Pancreas (tissue), 10 donors: Measurements from ENCODE around the gene ZSCAN2. TPM values are rescaled to one million over a fixed set of nuclear protein-coding genes. Genes with fewer than 3 reads are reported as not detected.
A peak's percentile ranks its signal among the peaks of the same experiment; 100 is the strongest.

ENCODE experiments used
- ATAC-seq, 4 donors: fragments of 200-7000 bp; cut with Tn5 transposase; one replicate each; pipeline versions ENCODE4 v1.8.0 to v1.9.1; 2020; ENCODE audit warnings: mild to moderate bottlenecking in 4 of 4, moderate library complexity in 4 of 4
- DNase-seq, 6 donors: peaks; one replicate each; pipeline ENCODE4 v3.0.0-alpha.2; 2020
- FAIRE-seq: peaks from 2 replicates; lab custom pipeline; 2012; peaks lifted over from hg19 to GRCh38; lab: Jason Lieb, UNC
- H3K27ac ChIP-seq, 4 donors: fragments of 200-600 bp; sonication (generic); 1 replicate in 3 of 4; 2 replicates in 1 of 4; pipeline versions ENCODE4 v1.5.0 to v1.8.0; 2020
- H3K27me3 ChIP-seq, 4 donors: fragments of 200-600 bp; one replicate each; pipeline ENCODE4 v1.8.0; 2021
- H3K36me3 ChIP-seq, 3 donors: fragments of 200-600 bp; sonication (generic) in 1 of 3; one replicate each; pipeline versions ENCODE4 v1.5.0 to v1.8.0; 2020 to 2021
- H3K4me1 ChIP-seq, 3 donors: fragments of 200-600 bp; one replicate each; pipeline ENCODE4 v1.8.0; 2021
- H3K4me3 ChIP-seq, 4 donors: fragments of 200-600 bp; sonication (generic) in 2 of 4; one replicate each; pipeline versions ENCODE4 v1.5.0 to v1.8.0; 2020 to 2021
- H3K9me3 ChIP-seq, 4 donors: fragments of 200-600 bp; one replicate each; pipeline ENCODE4 v1.8.0; 2021
- CTCF ChIP-seq, 4 donors: fragments of 200-600 bp; sonication (generic) in 3 of 4; IDR thresholded peaks; one replicate each; pipeline versions ENCODE4 v1.5.0 to v1.8.0; 2021; ENCODE audit warnings: antibody characterized with exemption in 4 of 4
- WGBS, 2 donors: extraction: QIAGEN DNeasy Blood & Tissue Kit; methylation state at CpG; one replicate each; pipeline ENCODE4 v1.1.7; 2013; 5-methylcytosine and 5-hydroxymethylcytosine counted together
- intact Hi-C, 3 donors: fragments of 100-400 bp; cut with DNase I; formaldehyde crosslinking; loops; one replicate each; pipeline versions ENCODE4 v1.11.1 to v1.14.2; 2022
- polyA plus RNA-seq, 2 donors: library from polyadenylated mRNA; stranded (reverse); fragments of 200-250 nt; gene quantifications; one replicate each; pipeline ENCODE4 v1.2.3, GENCODE V29; 2013
- total RNA-seq, 6 donors: library from RNA; stranded (reverse); fragmentation: NEBNext Ultra II Directional in 4 of 6; extraction: Animal tissue kit (Norgen Biotek cat#: 25700) in 4 of 6; gene quantifications; one replicate each; pipeline versions ENCODE4 v1.2.1 to v1.2.4, GENCODE V29; 2021 to 2023
- donor health status: healthy with polysubstance abuse.
- donor health status: DM: no; HTN: no; CAD: no; lungs with moderate emphysema.
- donor health status: DM: no; HTN: no; CAD: no.
- donor health status: control.
- donor health status: control.
- donor health status: Bipolar disorder and iron deficiency.
- donor health status: DM: yes; HTN: yes; CAD: no.
- donor health status: DM: no; HTN: no; CAD: no.
- donor health status: DM: no; HTN: no; CAD: no.
- donor health status: DM: yes; HTN: yes; CAD: no.

The ZSCAN2 gene
- total and polyA plus RNA-seq, 8 donors = 5.5 to 15.4 (median 11.9) TPM

GRCh38 chr15:84609818-84610525 lies 9.2 kb downstream of the ZSCAN2 start:
- FAIRE-seq = no peak
- no peaks in the 10 kb centered on the region for H3K36me3 ChIP-seq
- intact Hi-C loops = no loop called here
- H3K4me1 ChIP-seq = peaks cover 12 to 36% (median 19%) of the 10 kb centered on the region in 3 donors
- 47 to 53% methylated on average over 11 of the region's 11 CpGs for WGBS, 2 donors
- TF ChIP-seq CTCF (IDR thresholded peaks at IDR 0.05) = no peak
- H3K4me3 ChIP-seq = no peak overlapping the region
- no peaks in the 10 kb centered on the region for H3K9me3 ChIP-seq
- H3K27me3 ChIP-seq = no peaks in the 10 kb centered on the region
- H3K27ac ChIP-seq = no peak overlapping the region
- ATAC-seq = peak in 1 of 4 donors; percentile 34
- peak in 1 of 6 donors; percentile 43 for DNase-seq

- Histone ChIP-seq H3K4me1 (peaks cover under 1 to 20% (median 12%) of the 10 kb centered on the region in 3 donors), H3K27ac (no peak overlapping the region), H3K27me3 (no peaks in the 10 kb centered on the region), H3K4me3 (no peak overlapping the region), H3K36me3 (no peaks in the 10 kb centered on the region), H3K9me3 (no peaks in the 10 kb centered on the region)
- no peak for DNase-seq
- no peak for ATAC-seq
- 96% methylated on average over 7 of the region's 7 CpGs for WGBS, 2 donors
- intact Hi-C loops = no loop called here
- no peak for FAIRE-seq
- TF ChIP-seq CTCF (IDR thresholded peaks at IDR 0.05) = no peak
These were observed 10.8 kb downstream of the ZSCAN2 start for GRCh38 chr15:84611631-84612030.

- WGBS, 2 donors = 92% methylated on average over 3 of the region's 3 CpGs
- no peak for TF ChIP-seq CTCF (IDR thresholded peaks at IDR 0.05)
- peak in 1 of 6 donors; percentile 15 for DNase-seq
- peaks cover 0 to under 1% (median 0%) of the 10 kb centered on the region in 4 donors for H3K9me3 ChIP-seq
- H3K27me3 ChIP-seq = no peaks in the 10 kb centered on the region
- peak in 3 of 4 donors; percentile 18 to 69 (median 35) for ATAC-seq
- no peak for FAIRE-seq
- peaks cover 0 to 8% (median 6%) of the 10 kb centered on the region in 3 donors for H3K36me3 ChIP-seq
- intact Hi-C loops = no loop called here
- no peak overlapping the region for H3K27ac ChIP-seq
- H3K4me1 ChIP-seq = no peaks in the 10 kb centered on the region
- H3K4me3 ChIP-seq = no peak overlapping the region
These were observed 15.4 kb downstream of the ZSCAN2 start for GRCh38 chr15:84616235-84616634.

GRCh38 chr15:84620626-84621025 lies 19.8 kb downstream of the ZSCAN2 start:
- H3K4me1 ChIP-seq = no peaks in the 10 kb centered on the region
- ATAC-seq (no peak), DNase-seq (peak in 1 of 6 donors; percentile 4), FAIRE-seq (no peak)
- WGBS, 2 donors = 98 to 100% methylated on average over 8 of the region's 8 CpGs
- no peaks in the 10 kb centered on the region for H3K27me3 ChIP-seq
- H3K36me3 ChIP-seq = peaks cover 5 to 20% (median 11%) of the 10 kb centered on the region in 3 donors
- no peak overlapping the region for H3K27ac ChIP-seq
- no peak overlapping the region for H3K4me3 ChIP-seq
- intact Hi-C loops = no loop called here
- TF ChIP-seq CTCF (IDR thresholded peaks at IDR 0.05) = no peak
- peaks cover 0 to 4% (median 0%) of the 10 kb centered on the region in 4 donors for H3K9me3 ChIP-seq
